C4-2B (cell line): ENCODE measurements around the gene ADGRD1.

Experiments
- H3K27ac ChIP-seq: fragments of 450-650 bp; 2 replicates; pipeline ENCODE4 v1.5.1; 2017
- CTCF ChIP-seq: fragments of 450-650 bp; conservative IDR thresholded peaks from 2 replicates; pipeline ENCODE4 v1.5.1; 2017; ENCODE audit warnings: mild to moderate bottlenecking
- ZFX ChIP-seq: fragments of 450-650 bp; IDR thresholded peaks from 2 replicates; pipeline ENCODE4 v1.6.1; 2017

ADGRD1 gene

DNA sequence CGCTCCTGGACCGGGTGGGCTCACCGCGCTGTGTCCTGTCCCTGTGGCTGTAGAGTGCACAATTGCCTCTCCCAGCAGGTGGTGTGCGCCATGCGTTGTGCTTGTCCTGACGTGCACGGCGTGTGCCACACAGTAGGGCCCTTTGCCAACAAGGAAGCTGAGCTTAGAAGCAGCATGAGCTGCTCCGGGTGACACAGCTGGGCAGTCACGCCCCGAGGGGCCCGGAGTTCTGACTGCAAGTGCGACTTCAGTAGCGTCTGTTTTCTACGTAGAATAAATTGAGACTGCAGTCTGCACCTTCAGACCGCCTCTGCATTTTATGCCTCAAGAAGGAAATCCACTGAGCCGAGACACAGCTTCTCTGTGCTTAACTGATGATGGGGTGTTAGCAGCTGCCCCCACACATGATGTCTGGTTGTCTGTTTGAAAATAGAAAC lies 81.6 kb downstream of the ADGRD1 start:
- peak overlapping the region; percentile 20 for H3K27ac ChIP-seq
- TF ChIP-seq CTCF: no peak
- no peak for TF ChIP-seq ZFX

DNA sequence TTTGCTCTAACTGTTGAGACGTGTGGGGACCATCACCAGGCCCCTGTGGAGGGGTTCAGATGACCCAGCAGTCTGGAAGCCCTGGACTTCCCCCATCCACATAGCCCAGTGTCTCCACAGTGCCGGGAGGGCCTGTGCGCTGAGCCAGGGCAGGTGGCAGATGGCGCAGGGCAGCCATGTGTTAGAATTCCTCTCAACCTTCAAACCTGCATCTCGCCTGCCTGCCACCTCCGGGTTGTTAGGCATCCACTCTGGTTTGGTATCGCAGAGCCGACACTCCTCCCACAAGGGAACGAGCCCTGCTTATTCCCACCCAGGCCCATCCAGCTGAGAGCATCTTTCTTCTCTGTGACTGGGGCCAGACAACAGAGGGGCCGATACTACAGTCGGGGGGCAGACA lies 84.5 kb downstream of the ADGRD1 start:
- no peak for TF ChIP-seq CTCF
- TF ChIP-seq ZFX: no peak
- no peak overlapping the region for H3K27ac ChIP-seq

DNA sequence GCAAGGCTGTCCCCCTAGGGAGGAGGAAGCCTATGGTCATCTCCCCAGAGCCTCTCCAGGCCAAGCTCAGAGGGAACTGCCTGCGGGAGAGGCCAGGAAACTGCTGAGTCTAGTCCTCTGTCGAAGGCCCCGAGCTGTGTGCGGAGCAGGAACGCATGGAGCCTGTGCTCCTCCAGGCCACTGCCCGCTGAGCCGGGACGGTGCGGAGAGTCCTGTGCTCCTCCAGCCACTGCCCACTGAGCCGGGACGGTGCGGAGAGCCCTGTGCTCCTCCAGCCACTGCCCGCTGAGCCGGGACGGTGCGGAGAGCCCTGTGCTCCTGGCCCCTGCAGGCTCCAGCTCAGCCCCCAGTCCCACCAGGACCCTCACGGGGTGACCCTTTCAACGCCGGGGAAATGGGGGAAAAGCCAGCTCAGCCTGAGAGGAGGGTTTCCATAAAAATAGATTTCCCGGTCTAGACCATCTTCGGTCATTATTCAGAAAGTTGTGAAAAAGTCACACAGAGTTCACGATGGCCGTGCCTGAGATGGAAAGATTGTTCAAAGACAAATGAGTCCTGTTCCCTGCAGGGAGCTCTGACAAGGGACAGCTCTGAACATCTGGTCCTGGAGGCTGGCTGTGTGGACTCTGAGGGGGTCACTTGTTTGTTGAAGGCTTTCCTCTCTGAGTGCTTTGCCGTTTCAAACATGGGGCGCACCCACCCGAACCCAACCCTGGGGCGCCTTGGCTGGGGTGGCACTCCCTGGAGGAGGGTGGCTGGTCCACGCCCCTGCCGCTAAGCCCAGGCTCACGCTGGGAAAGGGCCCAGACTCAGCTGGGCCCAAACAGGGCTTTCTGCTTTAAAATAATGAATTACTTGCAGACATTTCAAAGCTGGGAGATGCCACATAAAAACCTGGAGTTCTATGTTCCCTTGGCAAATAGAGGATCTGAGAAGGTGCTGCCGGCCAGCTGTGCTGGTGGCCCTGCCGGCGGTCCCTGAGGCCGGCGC lies 85.5 kb downstream of the ADGRD1 start:
- no peak overlapping the region for H3K27ac ChIP-seq
- TF ChIP-seq ZFX: no peak
- no peak for TF ChIP-seq CTCF

- TF ChIP-seq CTCF (no peak), ZFX (no peak)
- no peak overlapping the region for H3K27ac ChIP-seq
Measured at GRCh38 chr12:131040491-131040890, 86.8 kb downstream of the ADGRD1 start.

GRCh38 chr12:131041216-131041967 lies 87.7 kb downstream of the ADGRD1 start:
- H3K27ac ChIP-seq: no peak overlapping the region
- TF ChIP-seq ZFX: no peak
- TF ChIP-seq CTCF: no peak

- TF ChIP-seq CTCF: no peak
- no peak for TF ChIP-seq ZFX
- no peak overlapping the region for H3K27ac ChIP-seq
Measured at GRCh38 chr12:131041968-131042833, 88.5 kb downstream of the ADGRD1 start.
